Activated CD8-positive, alpha-beta T cell treated with anti-CD3 and anti-CD28 coated beads for 36 hours (primary cell): ENCODE measurements around the gene TCOF1. TPM values are rescaled to one million over a fixed set of nuclear protein-coding genes. Genes with fewer than 3 reads are reported as not detected.

Experiments used
- ATAC-seq: fragments of 200-7000 bp; cut with Tn5 transposase; one replicate; pipeline ENCODE4 v1.10.0; 2021; ENCODE audit warnings: mild to moderate bottlenecking, moderate library complexity
- CTCF ChIA-PET: fragments of 350-600 bp; sonication (Branson Sonifier 250); formaldehyde crosslinking; loops from one replicate; lab custom pipeline; 2021; ENCODE audit warnings: antibody characterized with exemption; lab: Charles Lee
- POLR2A ChIA-PET: fragments of 350-600 bp; sonication (Branson Sonifier 250); formaldehyde crosslinking; loops from one replicate; lab custom pipeline; 2021; ENCODE audit warnings: antibody characterized with exemption; lab: Charles Lee
- DNase-seq: peaks from one replicate; pipeline ENCODE4 v3.0.0-alpha.2; 2020
- H3K27ac Mint-ChIP-seq: one replicate; pipeline ENCODE4 v1.8.0; 2021; ENCODE audit warnings: mild to moderate bottlenecking, mixed read lengths
- H3K27me3 Mint-ChIP-seq: one replicate; pipeline ENCODE4 v1.8.0; 2021; ENCODE audit warnings: mixed read lengths
- H3K36me3 Mint-ChIP-seq: one replicate; pipeline ENCODE4 v1.8.0; 2021; ENCODE audit warnings: low read depth, mixed read lengths
- H3K4me1 Mint-ChIP-seq: one replicate; pipeline ENCODE4 v1.8.0; 2021; ENCODE audit warnings: low read depth, mixed read lengths
- H3K4me3 Mint-ChIP-seq: one replicate; pipeline ENCODE4 v1.8.0; 2021; ENCODE audit warnings: mild to moderate bottlenecking, moderate library complexity, mixed read lengths
- H3K9me3 Mint-ChIP-seq: one replicate; pipeline ENCODE4 v1.8.0; 2021; ENCODE audit warnings: mixed read lengths
- intact Hi-C: fragments of 100-400 bp; cut with micrococcal nuclease; formaldehyde crosslinking; loops from one replicate; pipeline ENCODE4 v1.10.0; 2022
- total RNA-seq, 2 experiments: library from RNA; stranded (reverse); gene quantifications; one replicate each; pipeline ENCODE4 v1.2.3, GENCODE V29; 2021
- TF ChIP-seq, protein P1 (sequence below): fragments of 200-600 bp; IDR thresholded peaks from one replicate; pipeline ENCODE4 v1.8.0; 2022; ENCODE audit warnings: antibody characterized with exemption, mild to moderate bottlenecking

The TCOF1 gene
- total RNA-seq, 2 experiments from 2014 or later: 114 to 117 TPM

DNA sequence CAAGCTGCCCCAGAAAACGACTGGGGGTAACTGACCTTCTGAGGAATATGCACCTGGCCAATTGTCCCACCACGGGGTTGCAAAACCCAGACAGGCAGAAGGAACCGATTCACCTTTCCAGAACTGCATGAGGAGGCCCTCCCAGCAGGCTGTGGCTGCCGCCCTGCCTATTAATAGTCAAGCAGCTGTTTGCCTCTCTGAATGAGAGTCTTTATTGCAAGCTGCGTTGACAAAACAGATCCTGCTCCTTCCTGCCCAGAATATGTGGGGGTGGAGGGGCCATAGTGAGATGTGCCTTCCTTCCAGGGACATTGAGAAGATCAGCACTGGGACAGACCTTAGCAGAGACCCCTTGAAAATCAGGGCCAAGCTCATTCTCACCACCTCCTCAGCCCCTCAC, 18.3 kb upstream of the TCOF1 start:
- DNase-seq: no peak
- Mint-ChIP-seq H3K4me1 (peaks cover 11% of the 10 kb centered on the region), H3K36me3 (no peaks in the 10 kb centered on the region), H3K4me3 (no peak overlapping the region), H3K27ac (no peak overlapping the region), H3K9me3 (no peaks in the 10 kb centered on the region), H3K27me3 (peaks cover 2% of the 10 kb centered on the region)
- TF ChIP-seq, protein P1, sequence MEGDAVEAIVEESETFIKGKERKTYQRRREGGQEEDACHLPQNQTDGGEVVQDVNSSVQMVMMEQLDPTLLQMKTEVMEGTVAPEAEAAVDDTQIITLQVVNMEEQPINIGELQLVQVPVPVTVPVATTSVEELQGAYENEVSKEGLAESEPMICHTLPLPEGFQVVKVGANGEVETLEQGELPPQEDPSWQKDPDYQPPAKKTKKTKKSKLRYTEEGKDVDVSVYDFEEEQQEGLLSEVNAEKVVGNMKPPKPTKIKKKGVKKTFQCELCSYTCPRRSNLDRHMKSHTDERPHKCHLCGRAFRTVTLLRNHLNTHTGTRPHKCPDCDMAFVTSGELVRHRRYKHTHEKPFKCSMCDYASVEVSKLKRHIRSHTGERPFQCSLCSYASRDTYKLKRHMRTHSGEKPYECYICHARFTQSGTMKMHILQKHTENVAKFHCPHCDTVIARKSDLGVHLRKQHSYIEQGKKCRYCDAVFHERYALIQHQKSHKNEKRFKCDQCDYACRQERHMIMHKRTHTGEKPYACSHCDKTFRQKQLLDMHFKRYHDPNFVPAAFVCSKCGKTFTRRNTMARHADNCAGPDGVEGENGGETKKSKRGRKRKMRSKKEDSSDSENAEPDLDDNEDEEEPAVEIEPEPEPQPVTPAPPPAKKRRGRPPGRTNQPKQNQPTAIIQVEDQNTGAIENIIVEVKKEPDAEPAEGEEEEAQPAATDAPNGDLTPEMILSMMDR: no peak
- intact Hi-C loops: no loop called here
- no peak for ATAC-seq
- ChIA-PET CTCF (interaction anchor here (1.9 kb wide), 1 partner anchor 11 kb away, joined by 7 read pairs; no protein-coding TSS in a partner anchor), POLR2A (no interaction called here)

DNA sequence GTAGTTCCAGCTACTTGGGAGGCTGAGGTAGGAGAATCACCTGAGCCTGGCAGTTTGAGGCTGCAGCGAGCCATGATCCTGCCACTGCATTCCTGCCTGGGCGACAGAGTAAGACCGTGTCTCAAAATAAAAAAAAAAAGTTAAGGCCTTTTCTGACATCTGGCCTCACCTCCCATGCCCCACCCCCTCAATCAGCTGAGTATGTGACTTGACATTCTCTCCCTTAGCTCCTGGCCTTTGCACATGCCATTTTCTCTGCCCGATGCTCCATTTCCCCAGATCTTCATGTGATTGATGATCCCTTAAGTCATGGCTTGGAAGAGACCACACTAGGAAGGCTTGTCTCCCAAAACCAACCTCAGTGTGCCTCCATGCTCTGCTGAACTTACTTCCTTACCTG, 17.7 kb upstream of the TCOF1 start:
- TF ChIP-seq, protein P1: no peak
- intact Hi-C loops: no loop called here
- H3K27ac Mint-ChIP-seq: no peak overlapping the region
- peaks cover 2% of the 10 kb centered on the region for H3K27me3 Mint-ChIP-seq
- no peak for DNase-seq
- ATAC-seq: no peak
- H3K4me1 Mint-ChIP-seq: peaks cover 11% of the 10 kb centered on the region
- no peaks in the 10 kb centered on the region for H3K9me3 Mint-ChIP-seq
- no peaks in the 10 kb centered on the region for H3K36me3 Mint-ChIP-seq
- ChIA-PET CTCF (interaction anchor here (1.9 kb wide), 1 partner anchor 11 kb away, joined by 7 read pairs; no protein-coding TSS in a partner anchor), POLR2A (no interaction called here)
- no peak overlapping the region for H3K4me3 Mint-ChIP-seq

GRCh38 chr5:150340614-150341255, 16.8 kb upstream of the TCOF1 start:
- ChIA-PET POLR2A (interaction anchor here (1.0 kb wide), 1 partner anchor 18 kb away, joined by 3 read pairs; no protein-coding TSS in a partner anchor), CTCF (interaction anchor here (0.9 to 1.7 kb wide), 3 partner anchors 9 to 41 kb away, joined by 3 to 4 read pairs (median 3); no protein-coding TSS in a partner anchor)
- Mint-ChIP-seq H3K27ac (no peak overlapping the region), H3K4me3 (no peak overlapping the region), H3K27me3 (peaks cover 2% of the 10 kb centered on the region), H3K36me3 (no peaks in the 10 kb centered on the region), H3K4me1 (peaks cover 11% of the 10 kb centered on the region), H3K9me3 (no peaks in the 10 kb centered on the region)
- intact Hi-C loops: no loop called here
- peak; percentile 40 for DNase-seq
- peak; percentile 93 for ATAC-seq
- TF ChIP-seq, protein P1: no peak

- DNase-seq (no peak), ATAC-seq (no peak)
- peaks cover 11% of the 10 kb centered on the region for H3K4me1 Mint-ChIP-seq
- TF ChIP-seq, protein P1: no peak
- no peak overlapping the region for H3K4me3 Mint-ChIP-seq
- H3K36me3 Mint-ChIP-seq: no peaks in the 10 kb centered on the region
- peaks cover 2% of the 10 kb centered on the region for H3K27me3 Mint-ChIP-seq
- H3K9me3 Mint-ChIP-seq: no peaks in the 10 kb centered on the region
- CTCF ChIA-PET: interaction anchor here (0.9 to 1.7 kb wide), 3 partner anchors 8 to 41 kb away, joined by 3 to 4 read pairs (median 3); no protein-coding TSS in a partner anchor
- intact Hi-C loops: no loop called here
- POLR2A ChIA-PET: interaction anchor here (1.0 kb wide), 1 partner anchor 18 kb away, joined by 3 read pairs; no protein-coding TSS in a partner anchor
- H3K27ac Mint-ChIP-seq: no peak overlapping the region
Observed at GRCh38 chr5:150341331-150341730, 16.2 kb upstream of the TCOF1 start.

- no peak overlapping the region for H3K4me3 Mint-ChIP-seq
- H3K9me3 Mint-ChIP-seq: no peaks in the 10 kb centered on the region
- H3K27ac Mint-ChIP-seq: no peak overlapping the region
- H3K36me3 Mint-ChIP-seq: no peaks in the 10 kb centered on the region
- peaks cover 2% of the 10 kb centered on the region for H3K27me3 Mint-ChIP-seq
- intact Hi-C loops: no loop called here
- TF ChIP-seq, protein P1: no peak
- POLR2A ChIA-PET: no interaction called here
- peaks cover 11% of the 10 kb centered on the region for H3K4me1 Mint-ChIP-seq
- no peak for ATAC-seq
- CTCF ChIA-PET: interaction anchor here (1.7 kb wide), 1 partner anchor 42 kb away, joined by 3 read pairs; no protein-coding TSS in a partner anchor
- no peak for DNase-seq
Observed at GRCh38 chr5:150341989-150342388, 15.5 kb upstream of the TCOF1 start.
